ENCODE data around the gene MRPL46.

MRPL46 gene

GRCh38 chr15:88484682-88485331 is 17.6 kb upstream of the MRPL46 start:
- no peak for TF ChIP-seq CTCF (IDR thresholded peaks at IDR 0.05; ENCODE audit: control insufficient read depth, insufficient read depth, low read depth, low read length, missing control alignments)
- no peak overlapping the region for H3K4me3 ChIP-seq (ENCODE audit: control insufficient read depth, low read depth, low read length)
- peak; percentile 47 for DNase-seq (ENCODE audit: low read depth)

GRCh38 chr15:88482263-88482662 is 15.1 kb upstream of the MRPL46 start:
- H3K4me3 ChIP-seq (ENCODE audit: control insufficient read depth, low read depth, low read length) = no peak overlapping the region
- DNase-seq (ENCODE audit: low read depth) = no peak
- no peak for TF ChIP-seq CTCF (IDR thresholded peaks at IDR 0.05; ENCODE audit: control insufficient read depth, insufficient read depth, low read depth, low read length, missing control alignments)

- DNase-seq (ENCODE audit: low read depth) = no peak
- no peak overlapping the region for H3K4me3 ChIP-seq (ENCODE audit: control insufficient read depth, low read depth, low read length)
- TF ChIP-seq CTCF (IDR thresholded peaks at IDR 0.05; ENCODE audit: control insufficient read depth, insufficient read depth, low read depth, low read length, missing control alignments) = no peak
Measured at GRCh38 chr15:88480981-88481380, 13.8 kb upstream of the MRPL46 start.

- no peak for DNase-seq (ENCODE audit: low read depth)
- no peak for TF ChIP-seq CTCF (IDR thresholded peaks at IDR 0.05; ENCODE audit: control insufficient read depth, insufficient read depth, low read depth, low read length, missing control alignments)
- H3K4me3 ChIP-seq (ENCODE audit: control insufficient read depth, low read depth, low read length) = no peak overlapping the region
Measured at GRCh38 chr15:88479169-88479568, 12.0 kb upstream of the MRPL46 start.

GRCh38 chr15:88477904-88478303 is 10.7 kb upstream of the MRPL46 start:
- no peak for DNase-seq (ENCODE audit: low read depth)
- no peak overlapping the region for H3K4me3 ChIP-seq (ENCODE audit: control insufficient read depth, low read depth, low read length)
- no peak for TF ChIP-seq CTCF (IDR thresholded peaks at IDR 0.05; ENCODE audit: control insufficient read depth, insufficient read depth, low read depth, low read length, missing control alignments)

GRCh38 chr15:88477126-88477525 is 9.9 kb upstream of the MRPL46 start:
- no peak overlapping the region for H3K4me3 ChIP-seq (ENCODE audit: control insufficient read depth, low read depth, low read length)
- DNase-seq (ENCODE audit: low read depth) = no peak
- TF ChIP-seq CTCF (IDR thresholded peaks at IDR 0.05; ENCODE audit: control insufficient read depth, insufficient read depth, low read depth, low read length, missing control alignments) = no peak
